ENCODE data around the gene PRRC1.

Gene PRRC1

GRCh38 chr5:127582773-127583370, 65.4 kb downstream of the PRRC1 start:
- no peak for DNase-seq

- no peak for DNase-seq
Measured at GRCh38 chr5:127583866-127584265, 66.4 kb downstream of the PRRC1 start.

- DNase-seq = no peak
Measured at GRCh38 chr5:127585661-127586060, 68.2 kb downstream of the PRRC1 start.

GRCh38 chr5:127586066-127586770, 68.8 kb downstream of the PRRC1 start:
- DNase-seq = no peak

GRCh38 chr5:127586811-127587210, 69.4 kb downstream of the PRRC1 start:
- no peak for DNase-seq

- DNase-seq = no peak
Measured at GRCh38 chr5:127587246-127587917, 69.9 kb downstream of the PRRC1 start.

- no peak for DNase-seq
Measured at GRCh38 chr5:127588368-127588767, 70.9 kb downstream of the PRRC1 start.

- no peak for DNase-seq
Measured at GRCh38 chr5:127589309-127590030, 72.0 kb downstream of the PRRC1 start.

GRCh38 chr5:127590156-127590722, 72.8 kb downstream of the PRRC1 start:
- DNase-seq = no peak

GRCh38 chr5:127595484-127596368, 78.3 kb downstream of the PRRC1 start:
- DNase-seq = no peak

GRCh38 chr5:127596501-127596900, 79.1 kb downstream of the PRRC1 start:
- DNase-seq = no peak

GRCh38 chr5:127599320-127599719, 81.9 kb downstream of the PRRC1 start:
- DNase-seq = no peak

GRCh38 chr5:127599847-127600246, 82.4 kb downstream of the PRRC1 start:
- DNase-seq = no peak

GRCh38 chr5:127601111-127601510, 83.7 kb downstream of the PRRC1 start:
- DNase-seq = no peak

- no peak for DNase-seq
Measured at GRCh38 chr5:127601601-127602000, 84.2 kb downstream of the PRRC1 start.

GRCh38 chr5:127602481-127602880, 85.0 kb downstream of the PRRC1 start:
- DNase-seq = no peak

GRCh38 chr5:127602896-127603844, 85.7 kb downstream of the PRRC1 start:
- no peak for DNase-seq
